ENCODE measurements around the gene ATP2A1.
"Not testable (repeated sequence)": the region's sequence is repeated elsewhere in the genome, so short reads cannot be mapped to it uniquely, and the experiment has no call there.

The ATP2A1 gene

GRCh38 chr16:28935924-28936783, 57.9 kb downstream of the ATP2A1 start:
- CTCF ChIA-PET = interaction anchor here (0.7 kb wide), 1 partner anchor 12 kb away, joined by 3 read pairs; no protein-coding TSS in a partner anchor
- TF ChIP-seq CTCF (conservative IDR thresholded peaks at IDR 0.05; ENCODE audit: low read depth) = no peak
- POLR2A ChIA-PET (ENCODE audit: low non-redundant PET) = no interaction called here
- DNase-seq (ENCODE audit: low spot score) = peak; percentile 90
- H3K27ac ChIP-seq = peak overlapping the region; percentile 49

DNA sequence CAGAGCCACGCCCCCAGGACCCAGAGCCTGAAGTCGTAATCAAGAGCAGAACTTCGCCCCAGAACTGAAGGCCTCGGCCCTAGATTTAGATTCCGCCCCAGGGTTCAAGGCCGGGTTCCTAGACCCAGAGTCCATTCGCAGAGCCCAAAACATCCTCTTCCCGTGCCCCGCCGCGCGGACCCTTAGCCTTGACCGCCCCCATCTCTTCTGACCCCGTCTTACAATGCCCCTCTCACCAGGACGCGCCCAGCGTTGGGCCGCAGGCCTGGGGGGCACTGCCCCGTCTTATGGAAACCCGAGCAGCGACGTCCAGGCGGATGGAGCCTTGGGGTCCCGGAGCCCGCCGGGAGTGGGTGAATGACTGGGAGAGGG, 58.5 kb downstream of the ATP2A1 start:
- POLR2A ChIA-PET (ENCODE audit: low non-redundant PET) = no interaction called here
- TF ChIP-seq CTCF (conservative IDR thresholded peaks at IDR 0.05; ENCODE audit: low read depth) = no peak
- DNase-seq (ENCODE audit: low spot score) = no peak
- H3K27ac ChIP-seq = no peak overlapping the region; the same call in 1 of the 2 replicates
- CTCF ChIA-PET = no interaction called here

GRCh38 chr16:28937222-28937876, 59.1 kb downstream of the ATP2A1 start:
- no peak for TF ChIP-seq CTCF (conservative IDR thresholded peaks at IDR 0.05; ENCODE audit: low read depth)
- ChIA-PET CTCF (no interaction called here), POLR2A (ENCODE audit: low non-redundant PET) (no interaction called here)
- no peak overlapping the region for H3K27ac ChIP-seq
- DNase-seq (ENCODE audit: low spot score) = no peak

GRCh38 chr16:28938721-28939120, 60.4 kb downstream of the ATP2A1 start:
- no peak for DNase-seq (ENCODE audit: low spot score)
- ChIA-PET CTCF (no interaction called here), POLR2A (ENCODE audit: low non-redundant PET) (no interaction called here)
- H3K27ac ChIP-seq = no peak overlapping the region
- no peak for TF ChIP-seq CTCF (conservative IDR thresholded peaks at IDR 0.05; ENCODE audit: low read depth)

DNA sequence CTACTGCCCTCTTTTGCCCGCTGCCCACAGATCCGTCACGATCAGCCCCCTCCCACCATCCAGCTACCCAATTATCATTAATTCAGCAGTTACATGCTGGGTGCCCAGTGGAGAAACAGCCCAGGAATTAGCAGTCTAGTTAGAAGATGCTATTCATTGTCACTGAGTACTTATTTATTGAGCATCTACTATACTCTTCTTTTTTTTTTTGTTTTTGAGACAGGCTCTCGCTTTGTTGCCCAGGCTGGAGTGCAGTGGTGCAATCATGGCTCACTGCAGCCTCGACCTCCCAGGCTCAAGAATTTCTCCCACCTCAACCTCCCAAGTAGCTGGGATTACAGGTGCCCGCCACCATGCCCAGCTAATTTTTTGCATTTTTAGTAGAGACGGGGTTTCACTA, 61.5 kb downstream of the ATP2A1 start:
- POLR2A ChIA-PET (ENCODE audit: low non-redundant PET); DNase-seq (ENCODE audit: low spot score); CTCF ChIA-PET; H3K27ac ChIP-seq: not testable (repeated sequence)

DNA sequence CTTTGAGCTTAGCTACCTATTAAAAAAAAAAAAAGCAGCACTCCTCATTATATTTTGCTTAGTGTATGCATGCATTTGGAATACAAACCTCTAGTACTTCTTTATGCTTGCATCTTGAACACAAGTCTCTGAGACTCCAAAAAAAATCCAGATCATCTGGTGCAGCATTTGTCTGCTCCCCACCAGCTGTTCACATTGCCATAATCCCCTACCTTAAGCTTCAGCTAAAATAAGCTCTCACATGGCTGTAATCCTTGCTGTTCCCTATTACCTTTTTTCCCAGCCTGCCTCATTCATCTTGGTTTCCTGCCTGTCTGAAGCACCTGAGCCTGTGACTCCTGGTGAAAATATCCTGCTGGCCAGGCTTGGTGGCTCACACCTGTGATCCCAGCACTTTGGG, 65.0 kb downstream of the ATP2A1 start:
- CTCF ChIA-PET = no interaction called here
- POLR2A ChIA-PET (ENCODE audit: low non-redundant PET) = no interaction called here
- H3K27ac ChIP-seq = no peak overlapping the region
- no peak for DNase-seq (ENCODE audit: low spot score)
- TF ChIP-seq CTCF (conservative IDR thresholded peaks at IDR 0.05; ENCODE audit: low read depth) = no peak

DNA sequence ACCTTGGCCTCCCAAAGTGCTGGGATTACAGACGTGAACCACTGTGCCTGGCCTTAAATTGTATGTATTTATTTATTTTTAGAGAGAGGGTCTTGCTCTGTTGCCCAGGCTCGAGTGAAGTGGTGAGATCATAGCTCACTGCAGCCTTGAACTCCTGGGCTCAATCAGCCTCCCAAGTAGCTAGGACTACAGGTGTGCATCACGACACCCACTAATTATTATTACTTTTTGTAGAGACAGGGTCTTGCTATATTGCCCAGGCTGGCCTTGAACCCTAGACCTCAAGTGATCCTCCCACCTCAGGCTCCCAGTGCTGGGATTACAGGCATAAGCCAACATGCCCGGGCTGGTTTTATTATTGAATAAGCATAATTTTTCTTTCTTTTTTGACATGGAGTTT, 68.4 kb downstream of the ATP2A1 start:
- no peak for TF ChIP-seq CTCF (conservative IDR thresholded peaks at IDR 0.05; ENCODE audit: low read depth)
- no peak for DNase-seq (ENCODE audit: low spot score)
- no peak overlapping the region for H3K27ac ChIP-seq
- ChIA-PET POLR2A (ENCODE audit: low non-redundant PET) (no interaction called here), CTCF (interaction anchor here (0.6 kb wide), 1 partner anchor 41 kb away, joined by 5 read pairs; no protein-coding TSS in a partner anchor)

Data from RWPE1 (cell line).